Activated CD8-positive, alpha-beta memory T cell treated with anti-CD3 and anti-CD28 coated beads for 1 hour (primary cell): Measurements from ENCODE around the gene SOX5.

Experiments used
- DNase-seq, 2 donors: peaks; one replicate each; pipeline ENCODE4 v3.0.0-alpha.2; 2020; ENCODE audit warnings: low read depth in 1 of 2; ENCODE audit errors: extremely low read depth in 1 of 2

SOX5 gene

DNA sequence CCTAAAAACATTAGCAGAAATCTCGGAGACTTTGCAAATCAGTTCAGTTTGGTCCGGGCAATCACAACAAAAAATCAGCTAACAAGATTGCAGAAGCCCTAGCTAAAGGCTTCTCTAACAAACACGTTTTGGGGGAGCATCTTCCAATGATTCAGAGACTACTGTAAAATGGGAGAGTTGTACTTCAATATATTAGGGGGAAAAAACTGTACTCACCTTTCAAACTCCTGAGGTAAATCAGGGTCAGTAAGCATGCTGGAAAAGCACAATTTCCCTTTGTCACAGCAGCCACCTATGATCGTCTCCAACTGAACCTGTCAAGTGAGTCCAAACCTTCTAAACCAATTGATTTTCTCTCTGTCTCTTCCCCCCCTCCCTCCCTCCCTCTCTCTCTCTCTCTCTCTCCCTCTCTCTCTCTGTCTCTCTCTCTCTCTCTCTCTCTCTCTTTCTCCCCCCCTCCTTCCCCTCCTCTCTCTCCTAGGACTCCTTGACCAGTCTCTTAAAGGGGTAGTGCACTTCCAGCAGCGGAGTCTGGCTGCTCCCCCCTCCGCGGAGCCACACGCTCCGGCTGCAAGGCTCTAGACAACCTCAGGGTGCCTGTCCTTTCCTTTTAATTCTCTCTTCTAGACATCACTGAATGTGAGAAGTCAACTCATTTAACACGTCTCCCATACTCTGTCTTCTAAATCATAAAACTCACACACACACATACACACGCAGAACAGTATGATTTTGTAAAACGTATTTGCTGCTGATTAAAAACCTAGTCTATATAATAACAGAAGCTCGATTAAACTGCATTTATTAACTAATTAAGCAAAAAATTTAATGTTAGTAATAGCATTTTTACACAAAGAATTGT is at the start of gene SOX5:
Gene SOX5, minus strand, starts transcription at position 323 of the 862 bp plus-strand sequence. Its CDS starts 69 bp downstream, at position 254.
- no peak for DNase-seq

DNA sequence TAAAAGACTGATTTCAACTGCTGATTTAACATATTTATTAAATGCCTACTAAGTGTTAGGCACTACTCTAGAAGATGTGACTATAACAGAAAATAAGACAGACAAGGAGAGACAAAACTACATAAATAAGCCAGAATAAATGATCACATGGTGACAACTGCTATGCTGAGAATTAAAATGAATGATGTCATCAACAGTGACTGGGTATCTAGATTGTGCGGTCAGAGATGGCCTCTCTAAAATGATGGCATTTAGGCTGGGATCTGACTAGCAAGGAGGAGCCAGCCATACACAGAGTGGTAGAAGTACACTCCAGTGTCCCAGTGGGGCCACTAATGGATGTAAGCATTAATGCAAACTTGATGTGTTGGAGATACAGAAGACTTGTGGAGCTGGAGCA is 37.6 kb upstream of the SOX5 start:
- DNase-seq: no peak

DNA sequence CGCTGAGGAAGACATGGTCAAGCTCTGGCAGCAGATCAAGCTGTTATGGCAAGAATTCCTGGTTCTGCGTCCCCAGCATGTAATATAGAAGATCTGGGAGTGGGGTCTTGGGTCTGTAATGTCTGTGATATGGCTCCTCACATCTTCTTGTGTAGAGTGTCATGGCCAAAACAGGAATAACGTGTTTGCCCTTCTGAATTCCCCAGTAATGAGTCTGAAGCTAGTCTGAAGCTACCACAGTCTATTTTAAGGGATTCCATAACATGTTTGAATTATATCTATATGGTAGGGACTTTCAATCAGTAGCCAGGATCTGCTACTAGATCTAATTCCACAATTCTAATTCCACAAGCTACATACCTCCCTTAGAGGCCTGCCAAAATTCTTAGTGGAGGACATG is 31.4 kb upstream of the SOX5 start:
- no peak for DNase-seq

DNA sequence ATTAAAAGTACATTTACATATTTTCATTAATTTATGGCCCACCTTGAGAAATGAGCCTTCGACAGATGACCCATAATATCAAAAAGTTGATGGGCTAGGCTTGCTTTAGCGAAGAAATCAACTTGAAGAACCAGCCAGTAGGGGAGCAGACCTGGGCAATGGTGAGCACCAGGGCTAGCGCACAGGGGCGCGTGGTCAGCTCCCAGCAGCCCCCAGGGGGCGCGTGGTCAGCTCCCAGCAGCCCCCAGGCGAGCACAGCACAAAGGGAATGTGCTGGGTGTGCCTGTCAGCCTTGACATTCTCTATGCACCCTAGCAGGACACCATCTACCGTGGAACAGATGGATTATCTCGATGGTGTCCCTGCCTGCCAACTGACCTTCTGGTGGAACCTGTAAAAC is 15.3 kb upstream of the SOX5 start:
- DNase-seq: no peak

DNA sequence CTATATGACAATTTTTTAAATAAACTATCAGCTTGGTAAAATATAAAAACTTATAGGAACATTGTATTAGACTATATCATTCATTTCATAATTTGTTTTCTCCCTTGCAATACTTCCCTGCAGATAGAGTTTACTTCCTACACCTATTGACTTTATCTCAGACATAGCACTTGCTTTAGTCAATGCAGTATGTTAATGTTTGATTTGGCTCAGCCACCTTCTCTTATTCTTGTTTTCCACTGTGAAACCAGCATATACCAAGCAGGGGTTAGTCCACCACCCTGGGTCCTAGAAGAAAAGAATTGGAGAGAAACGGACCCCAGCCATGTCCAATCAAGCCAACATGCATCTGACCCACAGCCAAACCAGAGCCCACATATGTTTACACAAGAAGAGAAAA is 10.4 kb upstream of the SOX5 start:
- DNase-seq: no peak

DNA sequence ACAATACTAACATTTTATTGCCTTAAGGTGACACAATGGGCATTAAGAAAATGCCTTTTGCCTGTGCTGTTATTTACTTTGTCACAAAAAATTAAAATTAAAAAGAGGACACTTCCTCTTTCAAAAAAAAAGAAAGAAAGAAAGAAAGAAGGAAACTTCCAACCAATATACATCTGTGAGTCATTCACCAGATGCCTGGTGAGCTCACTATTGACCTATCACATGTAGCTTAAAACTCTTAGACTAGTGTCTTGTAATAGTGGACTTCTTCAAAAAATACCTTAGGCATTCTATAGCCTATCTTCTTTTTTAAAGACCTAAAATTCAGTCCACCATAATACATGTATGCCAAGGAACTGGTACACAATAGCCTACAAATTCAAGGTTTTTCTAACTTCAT is 4.9 kb upstream of the SOX5 start:
- no peak for DNase-seq

DNA sequence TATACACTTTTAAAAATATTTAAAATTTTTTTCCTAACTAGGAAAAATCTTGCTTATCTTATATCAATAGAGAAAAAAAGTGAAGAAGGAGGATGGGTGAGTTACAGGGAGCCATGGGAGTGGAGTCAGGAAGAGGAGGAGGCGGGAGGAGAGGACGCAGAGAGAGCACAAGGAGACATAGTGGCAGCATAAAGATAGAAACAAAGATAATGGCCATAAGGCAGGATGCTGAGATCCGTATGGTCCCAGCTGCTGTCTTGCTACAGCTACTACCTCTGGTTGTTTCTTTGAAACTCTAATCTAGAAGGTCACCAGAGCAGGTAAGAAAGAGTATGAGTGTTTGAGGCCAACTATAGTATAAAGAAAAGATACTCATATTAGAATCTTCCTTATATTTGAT is 2.6 kb upstream of the SOX5 start:
- DNase-seq: no peak

DNA sequence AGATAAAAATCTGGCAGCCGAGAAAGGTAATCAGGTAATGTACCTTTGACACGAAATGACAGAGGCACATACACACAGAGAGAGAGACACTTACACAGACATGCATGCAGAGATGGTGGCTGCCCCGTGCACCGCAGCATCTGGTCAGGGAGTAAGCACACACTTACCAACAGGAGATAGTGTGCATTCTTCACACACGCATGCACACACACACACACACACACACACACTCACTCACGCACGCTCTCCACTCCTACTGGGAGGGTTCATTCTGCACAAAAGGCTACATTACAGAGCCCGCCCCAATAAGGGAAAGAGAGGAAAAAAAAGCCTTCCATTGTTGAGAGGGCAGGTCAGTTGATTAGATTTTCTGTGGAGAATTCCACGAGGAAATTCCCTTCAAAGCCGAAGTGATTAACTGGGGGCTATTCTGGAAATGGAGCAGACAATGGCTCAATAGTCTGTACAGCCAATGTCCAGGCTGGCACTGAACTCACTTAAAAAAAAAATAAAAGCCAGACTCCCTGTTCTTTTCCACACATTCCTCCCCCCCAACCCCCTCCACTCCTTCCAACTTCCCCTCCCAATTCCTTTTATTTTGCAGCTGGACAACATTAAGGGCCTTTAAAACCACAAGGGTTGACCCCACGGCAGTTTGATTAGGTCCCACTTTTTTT is 1.4 kb upstream of the SOX5 start:
- no peak for DNase-seq

DNA sequence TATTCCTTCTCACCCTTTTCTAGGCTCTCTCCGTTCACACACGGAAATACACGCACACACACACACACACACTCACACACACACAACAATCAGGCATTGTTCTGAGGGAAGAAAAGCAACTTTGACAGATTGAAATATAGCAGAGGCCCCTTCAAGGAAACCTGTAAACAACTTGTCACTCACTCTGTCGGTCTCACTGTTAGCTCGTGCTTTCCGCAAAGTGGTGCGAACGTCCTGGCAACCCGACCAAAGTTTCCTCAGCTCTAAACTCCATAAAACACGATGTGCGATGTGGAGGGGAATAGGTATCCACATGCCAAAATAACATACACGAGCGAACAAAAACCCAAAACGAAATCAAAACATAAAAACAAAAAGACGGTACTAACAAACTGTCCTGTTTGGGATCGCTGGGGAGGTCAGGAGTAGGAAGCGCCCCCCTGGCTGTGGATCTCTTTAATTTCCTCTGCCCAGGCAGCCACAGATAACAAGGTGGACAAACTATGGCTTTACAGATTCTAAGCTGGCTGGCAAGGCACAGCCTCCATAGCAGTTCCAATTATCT is 822 bp upstream of the SOX5 start:
- no peak for DNase-seq

DNA sequence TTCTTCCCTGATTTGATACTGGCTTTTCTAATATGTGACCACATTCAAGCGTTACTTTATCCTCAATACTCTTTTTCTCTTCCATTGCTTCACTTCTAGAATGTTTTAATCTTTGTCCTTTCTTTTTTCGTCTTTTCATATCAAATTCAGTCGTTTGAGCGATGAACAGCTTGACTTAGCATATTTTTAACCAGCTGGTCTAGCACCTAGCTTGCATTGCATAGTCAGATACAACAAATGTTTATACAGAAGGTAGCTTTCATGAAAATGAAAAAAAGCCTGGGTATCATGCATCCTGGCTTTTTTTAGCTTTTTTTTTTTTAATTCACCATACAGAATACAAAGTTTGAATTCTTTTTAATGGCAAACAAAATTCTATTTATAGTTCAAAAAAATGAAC is 1.2 kb downstream of the SOX5 start:
- no peak for DNase-seq

DNA sequence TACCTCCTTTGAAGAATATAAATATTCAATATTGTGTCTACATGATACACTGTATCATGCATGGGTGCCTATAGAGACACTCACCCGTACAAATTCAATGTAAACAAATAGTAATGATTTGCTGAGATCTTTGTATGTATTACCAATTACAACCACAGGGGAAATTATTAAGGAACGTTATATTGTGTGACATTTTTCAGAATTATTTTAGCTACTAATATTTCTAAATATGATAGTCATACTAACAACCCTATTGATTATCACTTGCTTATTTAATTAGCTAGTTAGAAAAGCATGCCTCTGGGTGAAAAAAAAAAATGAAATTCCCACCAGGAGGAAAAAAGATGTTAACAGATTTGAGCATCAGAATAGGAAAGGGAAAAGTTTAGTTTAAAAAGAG is 2.1 kb downstream of the SOX5 start:
- DNase-seq: no peak

DNA sequence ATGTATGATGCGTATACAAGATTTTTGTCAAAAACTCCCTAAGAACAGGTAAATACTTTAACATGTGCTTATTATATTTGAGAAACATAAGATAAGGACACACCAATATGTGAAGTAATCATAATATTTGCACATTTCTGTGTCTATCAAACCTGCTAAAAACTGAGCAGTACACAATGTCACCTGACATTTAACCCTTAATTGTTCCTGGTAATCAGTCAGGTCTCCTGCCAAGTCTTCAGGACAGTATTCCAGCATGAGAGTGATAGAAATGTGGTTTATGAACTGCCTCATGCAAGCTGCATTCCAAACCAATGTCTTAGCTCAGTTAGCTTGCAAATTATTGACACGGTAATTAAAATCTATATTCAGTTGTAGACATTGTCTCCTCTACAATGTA is 4.2 kb downstream of the SOX5 start:
- no peak for DNase-seq

DNA sequence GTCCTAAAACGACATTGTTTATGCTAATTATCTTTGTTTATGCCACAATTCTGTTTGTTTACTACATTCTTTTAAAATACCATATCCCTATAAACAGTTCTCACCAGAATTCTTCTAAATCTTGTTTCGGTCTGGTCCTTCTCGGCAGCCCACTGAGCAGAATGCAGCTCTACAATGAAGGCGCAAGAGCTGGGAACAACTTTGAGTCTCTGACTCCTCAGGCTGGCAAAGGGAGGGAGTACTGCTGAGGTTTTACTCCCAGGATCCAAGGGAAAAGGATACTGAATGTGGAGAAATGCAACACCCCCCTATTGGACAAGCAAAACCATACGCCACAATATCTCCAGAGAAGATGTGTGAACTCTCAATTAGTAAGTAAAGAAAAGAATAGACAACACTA is 5.4 kb downstream of the SOX5 start:
- no peak for DNase-seq

DNA sequence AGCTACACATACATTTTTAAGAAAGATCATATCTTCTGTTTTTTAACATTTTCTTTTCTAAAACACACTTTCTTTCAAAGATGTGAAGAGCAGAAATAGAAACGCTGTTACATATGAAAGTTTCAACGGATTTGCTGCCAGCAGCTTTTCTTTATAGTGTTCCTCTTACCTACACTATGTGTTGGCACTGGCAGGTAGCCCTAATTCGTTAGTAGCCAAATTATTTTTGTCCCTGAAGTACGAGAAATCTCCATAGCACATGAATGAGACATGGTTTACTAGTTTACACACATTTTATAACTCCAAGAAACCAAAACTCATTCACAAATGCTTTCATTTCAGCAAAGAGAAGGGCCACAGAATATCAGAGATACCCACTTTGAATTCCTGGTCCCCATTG is 6.6 kb downstream of the SOX5 start:
- no peak for DNase-seq

DNA sequence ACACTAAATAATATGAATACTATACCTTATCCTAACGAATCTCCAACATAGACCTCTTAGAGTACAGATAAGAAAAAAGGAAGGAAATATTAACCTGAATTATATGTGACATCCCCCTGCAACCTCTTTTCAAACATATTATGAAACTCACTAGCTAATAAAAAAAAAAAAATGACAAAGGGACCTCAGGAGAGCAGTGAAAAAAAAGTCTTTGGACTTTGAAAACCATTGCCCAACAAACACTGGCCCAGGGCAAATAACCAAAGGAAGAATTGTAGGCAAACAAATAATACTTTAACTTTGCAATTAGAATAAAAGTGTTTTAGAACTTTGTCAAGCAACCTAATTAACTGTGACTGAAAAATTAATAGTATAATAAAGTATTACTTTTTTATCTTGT is 7.7 kb downstream of the SOX5 start:
- no peak for DNase-seq

DNA sequence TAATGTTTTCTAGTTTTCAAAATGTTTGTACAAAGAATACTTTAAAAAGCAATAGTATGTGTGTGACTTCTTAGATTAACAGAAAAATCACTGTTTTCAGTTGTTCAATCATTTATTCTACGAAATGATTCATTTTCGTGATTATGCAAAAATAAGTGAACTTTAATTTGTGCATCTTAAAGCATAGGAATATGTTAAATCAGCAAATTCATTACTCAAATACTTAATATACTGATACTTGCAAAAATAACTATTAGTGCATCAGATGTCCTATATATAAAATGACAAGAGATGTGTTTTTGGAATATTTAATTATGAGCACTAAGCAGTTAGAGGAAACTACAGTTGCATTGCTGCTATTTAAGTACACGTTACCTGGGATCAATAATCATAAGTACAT is 11.0 kb downstream of the SOX5 start:
- DNase-seq: no peak

DNA sequence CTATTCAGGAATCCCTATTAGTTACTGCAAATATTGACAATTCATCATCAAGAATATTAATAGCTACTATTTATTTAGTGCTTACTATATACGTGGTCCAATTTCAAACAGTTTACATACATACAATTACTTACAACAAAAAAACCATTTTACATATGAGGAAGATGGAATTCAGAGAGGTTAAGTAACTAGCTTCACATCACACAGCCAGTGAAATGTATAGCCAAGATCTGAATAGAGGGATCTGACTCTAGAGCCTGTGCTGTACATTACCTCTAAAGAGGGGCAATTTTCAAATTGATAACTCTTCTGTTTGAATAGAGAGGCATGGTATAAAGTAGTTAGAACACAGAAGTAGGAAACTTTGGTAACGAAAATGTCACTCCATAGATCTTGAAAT is 18.3 kb downstream of the SOX5 start:
- no peak for DNase-seq

DNA sequence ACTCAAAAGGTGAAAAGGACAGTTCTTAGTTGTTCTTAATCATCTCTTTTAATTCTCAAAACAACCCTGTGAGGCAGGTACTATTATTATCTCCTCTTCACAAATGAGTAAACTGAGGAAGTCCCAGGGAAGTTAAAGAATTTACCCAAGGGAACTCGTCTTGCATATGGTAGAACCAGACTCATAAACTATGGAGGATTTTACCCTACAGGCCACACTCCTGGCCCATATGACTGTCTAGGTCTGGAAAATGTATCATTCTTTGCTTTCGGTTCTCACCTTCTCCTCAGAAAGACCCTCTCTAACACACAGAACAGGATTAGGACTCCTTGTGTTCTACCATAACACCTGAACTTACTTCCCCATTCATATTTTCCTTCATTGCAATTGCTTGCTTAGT is 18.9 kb downstream of the SOX5 start:
- DNase-seq: no peak

DNA sequence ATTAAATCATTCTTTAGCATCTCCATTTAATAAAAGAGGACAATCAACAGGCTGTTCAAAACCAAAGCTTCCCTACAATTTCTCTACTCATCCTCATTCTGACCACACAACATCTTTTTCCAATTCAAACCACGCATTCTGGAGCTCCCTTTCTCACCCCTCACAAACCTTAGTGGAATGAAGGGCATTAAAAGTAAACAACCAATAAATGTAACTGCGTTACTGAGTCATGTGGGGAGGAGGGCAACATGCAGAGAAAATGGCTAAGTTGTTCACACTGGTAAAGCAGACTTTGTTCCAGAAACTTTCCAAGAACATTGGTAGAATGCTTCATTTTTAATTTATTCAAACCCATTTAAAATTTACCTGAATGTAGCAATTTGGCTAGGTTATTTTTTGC is 19.6 kb downstream of the SOX5 start:
- no peak for DNase-seq

DNA sequence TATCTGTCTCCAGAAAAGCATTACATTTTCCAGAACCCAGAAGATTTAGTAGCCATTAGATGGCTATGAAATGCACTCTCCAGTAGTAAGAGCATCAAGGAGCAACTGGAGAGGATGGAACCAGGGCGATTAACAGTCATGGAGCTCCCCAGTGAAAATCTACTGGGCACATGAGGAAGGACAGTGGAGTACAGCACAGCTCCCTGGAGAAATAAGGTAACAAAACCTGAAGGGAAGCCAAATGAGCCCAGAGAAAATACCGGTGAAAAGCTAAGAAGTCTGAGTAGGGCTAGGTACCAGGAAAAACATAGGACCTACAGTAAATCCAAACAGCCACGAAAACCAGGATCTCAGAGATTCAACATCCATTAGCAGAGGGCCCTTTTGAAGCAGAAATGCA is 21.6 kb downstream of the SOX5 start:
- no peak for DNase-seq

DNA sequence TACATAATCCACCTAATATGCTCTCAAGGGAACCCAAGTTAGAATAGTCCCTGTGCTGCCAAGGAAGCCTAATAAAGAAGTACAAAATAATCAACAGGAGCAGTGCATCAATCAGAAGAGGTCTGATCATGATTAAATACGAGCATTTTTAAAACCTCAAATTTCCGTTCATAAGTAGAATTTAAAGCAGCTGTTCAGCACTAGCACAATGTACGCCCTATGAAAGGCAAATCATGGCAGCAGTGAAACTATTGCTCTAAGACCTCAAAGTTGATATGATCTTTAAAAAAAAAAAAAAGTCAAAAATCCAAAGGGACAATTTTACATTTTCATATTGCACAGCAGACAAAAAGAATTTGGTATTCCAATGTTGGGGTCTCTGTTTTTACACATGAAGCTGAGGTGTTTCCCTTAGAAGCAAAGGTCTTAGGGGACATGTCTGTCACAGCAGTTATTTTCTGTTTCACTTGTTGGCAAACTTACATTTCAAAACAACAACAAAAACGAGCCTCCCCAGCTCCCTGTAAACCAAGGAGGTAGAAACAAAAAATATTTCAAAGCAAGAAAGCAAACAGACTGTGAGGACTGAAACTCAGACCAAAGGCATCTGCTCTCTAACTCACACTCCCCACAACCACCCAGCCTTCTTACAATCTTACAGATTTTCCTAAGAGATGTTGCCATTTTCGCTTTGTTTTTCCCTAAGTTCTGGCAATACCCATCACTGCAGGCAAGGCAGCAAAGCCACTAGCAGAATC is 28.2 kb downstream of the SOX5 start:
- DNase-seq: no peak

DNA sequence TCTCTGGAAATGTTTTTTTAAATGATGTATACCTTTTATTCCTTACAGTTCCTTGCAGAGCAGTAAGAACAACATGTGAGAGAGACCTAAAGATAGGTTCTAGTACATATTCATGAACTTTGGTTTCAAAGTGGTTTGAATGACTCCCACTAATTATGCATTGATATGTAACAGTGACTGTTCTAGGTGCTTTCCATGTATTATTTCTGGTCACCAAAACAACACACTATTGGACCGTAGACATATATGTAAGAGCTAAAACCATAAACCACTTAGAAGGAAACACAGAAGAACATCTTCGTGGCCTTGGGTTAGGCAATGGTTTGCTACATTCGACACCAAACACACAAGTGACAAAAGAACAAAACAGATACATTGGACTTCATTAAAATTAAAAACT is 37.9 kb downstream of the SOX5 start:
- DNase-seq: no peak
